Thoracic aorta (tissue), 2 donors: Measurements from ENCODE around the gene ADGRG1. TPM values are rescaled to one million over a fixed set of nuclear protein-coding genes. Genes with fewer than 3 reads are reported as not detected.

Experiments used
- ATAC-seq: fragments of 150-250 bp; one replicate; pipeline ENCODE4 v1.8.0; 2017; ENCODE audit warnings: low read depth; ENCODE audit not compliant: insufficient number of reproducible peaks, low FRiP score
- DNase-seq: peaks from one replicate; pipeline ENCODE4 v3.0.0-alpha.2; 2020; ENCODE audit warnings: low spot score
- H3K27ac ChIP-seq, 2 donors: fragments of 200-600 bp; sonication (generic); 1 replicate in 1 of 2; 2 replicates in 1 of 2; pipeline ENCODE4 v1.5.1; 2016; ENCODE audit warnings: mild to moderate bottlenecking in 2 of 2, moderate library complexity in 2 of 2
- H3K27me3 ChIP-seq: fragments of 200-600 bp; sonication (generic); replicated peaks from 2 replicates; pipeline ENCODE4 v1.6.0; 2016; ENCODE audit warnings: mild to moderate bottlenecking; ENCODE audit not compliant: insufficient read depth
- H3K36me3 ChIP-seq: fragments of 200-600 bp; sonication (generic); one replicate; pipeline ENCODE4 v1.5.1; 2016
- H3K4me1 ChIP-seq, 2 donors: fragments of 200-600 bp; sonication (generic); 1 replicate in 1 of 2; 2 replicates in 1 of 2; pipeline versions ENCODE4 v1.5.1 to v1.6.0; 2016; ENCODE audit warnings: low read depth in 2 of 2, mild to moderate bottlenecking in 1 of 2; ENCODE audit not compliant: control insufficient read depth in 1 of 2
- H3K4me3 ChIP-seq: fragments of 200-600 bp; sonication (generic); 2 replicates; pipeline ENCODE4 v1.5.1; 2016; ENCODE audit warnings: mild to moderate bottlenecking
- H3K9me3 ChIP-seq: fragments of 200-600 bp; sonication (generic); 2 replicates; pipeline ENCODE4 v1.5.1; 2016
- total RNA-seq, 2 donors: library from RNA; depleted of rRNA; stranded (reverse); fragments of >200 nt; gene quantifications; one replicate each; pipeline versions ENCODE4 v1.1.0 to v1.2.3, GENCODE V29; 2016
- TF ChIP-seq, protein P1 (sequence below): fragments of 200-600 bp; sonication (generic); IDR thresholded peaks from one replicate; pipeline ENCODE4 v1.5.1; 2019; ENCODE audit warnings: antibody characterized with exemption

The ADGRG1 gene
- total RNA-seq, 2 donors from 2014 or later, result 5.4 to 79.1 TPM

DNA sequence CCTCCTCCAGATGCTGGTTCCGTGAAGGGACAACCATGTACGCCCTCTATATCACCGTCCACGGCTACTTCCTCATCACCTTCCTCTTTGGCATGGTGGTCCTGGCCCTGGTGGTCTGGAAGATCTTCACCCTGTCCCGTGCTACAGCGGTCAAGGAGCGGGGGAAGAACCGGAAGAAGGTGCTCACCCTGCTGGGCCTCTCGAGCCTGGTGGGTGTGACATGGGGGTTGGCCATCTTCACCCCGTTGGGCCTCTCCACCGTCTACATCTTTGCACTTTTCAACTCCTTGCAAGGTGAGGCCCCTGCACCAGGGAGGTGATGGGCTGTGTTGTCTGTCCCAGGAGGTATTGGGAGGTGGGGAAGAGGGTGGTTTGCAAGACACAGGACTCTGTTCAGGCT lies 57.2 kb downstream of the ADGRG1 start:
- H3K4me3 ChIP-seq, result no peak overlapping the region
- no peak for DNase-seq
- TF ChIP-seq, protein P1, sequence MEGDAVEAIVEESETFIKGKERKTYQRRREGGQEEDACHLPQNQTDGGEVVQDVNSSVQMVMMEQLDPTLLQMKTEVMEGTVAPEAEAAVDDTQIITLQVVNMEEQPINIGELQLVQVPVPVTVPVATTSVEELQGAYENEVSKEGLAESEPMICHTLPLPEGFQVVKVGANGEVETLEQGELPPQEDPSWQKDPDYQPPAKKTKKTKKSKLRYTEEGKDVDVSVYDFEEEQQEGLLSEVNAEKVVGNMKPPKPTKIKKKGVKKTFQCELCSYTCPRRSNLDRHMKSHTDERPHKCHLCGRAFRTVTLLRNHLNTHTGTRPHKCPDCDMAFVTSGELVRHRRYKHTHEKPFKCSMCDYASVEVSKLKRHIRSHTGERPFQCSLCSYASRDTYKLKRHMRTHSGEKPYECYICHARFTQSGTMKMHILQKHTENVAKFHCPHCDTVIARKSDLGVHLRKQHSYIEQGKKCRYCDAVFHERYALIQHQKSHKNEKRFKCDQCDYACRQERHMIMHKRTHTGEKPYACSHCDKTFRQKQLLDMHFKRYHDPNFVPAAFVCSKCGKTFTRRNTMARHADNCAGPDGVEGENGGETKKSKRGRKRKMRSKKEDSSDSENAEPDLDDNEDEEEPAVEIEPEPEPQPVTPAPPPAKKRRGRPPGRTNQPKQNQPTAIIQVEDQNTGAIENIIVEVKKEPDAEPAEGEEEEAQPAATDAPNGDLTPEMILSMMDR, result no peak
- no peaks in the 10 kb centered on the region for H3K4me1 ChIP-seq
- H3K9me3 ChIP-seq, result no peaks in the 10 kb centered on the region
- no peaks in the 10 kb centered on the region for H3K27me3 ChIP-seq
- no peak for ATAC-seq
- no peaks in the 10 kb centered on the region for H3K36me3 ChIP-seq
- H3K27ac ChIP-seq, result no peak overlapping the region

- no peaks in the 10 kb centered on the region for H3K4me1 ChIP-seq
- TF ChIP-seq, protein P1, result no peak
- ATAC-seq, result no peak
- no peaks in the 10 kb centered on the region for H3K9me3 ChIP-seq
- H3K27me3 ChIP-seq, result no peaks in the 10 kb centered on the region
- no peak overlapping the region for H3K27ac ChIP-seq
- H3K36me3 ChIP-seq, result no peaks in the 10 kb centered on the region
- DNase-seq, result no peak
- no peak overlapping the region for H3K4me3 ChIP-seq
Measured at GRCh38 chr16:57686577-57686976, 58.1 kb downstream of the ADGRG1 start.

GRCh38 chr16:57687363-57687929 lies 59.0 kb downstream of the ADGRG1 start:
- Histone ChIP-seq H3K36me3 (no peaks in the 10 kb centered on the region), H3K4me3 (no peak overlapping the region), H3K27ac (no peak overlapping the region), H3K4me1 (no peaks in the 10 kb centered on the region), H3K9me3 (no peaks in the 10 kb centered on the region), H3K27me3 (no peaks in the 10 kb centered on the region)
- no peak for ATAC-seq
- DNase-seq, result no peak
- TF ChIP-seq, protein P1, result no peak

DNA sequence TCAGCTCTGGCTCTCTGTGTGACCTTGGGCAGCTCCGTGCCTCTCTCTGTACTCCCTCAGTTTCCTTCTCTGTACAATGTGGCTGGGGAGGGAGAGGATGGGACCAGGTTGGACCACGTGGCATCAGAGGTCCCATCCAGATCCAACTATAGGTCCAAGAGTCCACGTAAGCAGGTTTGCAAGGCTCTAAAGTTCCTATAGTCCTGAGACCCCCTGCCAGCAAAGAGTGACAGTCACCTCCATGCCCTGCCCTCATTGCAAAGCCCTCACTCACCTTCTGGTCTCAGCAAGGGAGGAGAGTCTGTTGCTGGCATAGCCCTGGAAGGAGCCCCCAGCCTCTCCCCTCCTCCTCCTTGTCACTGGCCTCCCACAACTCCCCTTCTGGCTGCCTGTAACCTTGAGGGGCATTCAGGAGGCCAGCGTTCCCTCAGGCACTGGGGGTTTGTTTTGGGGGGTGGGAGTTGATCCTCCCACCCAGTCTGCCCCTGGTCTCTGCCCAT lies 60.1 kb downstream of the ADGRG1 start:
- no peaks in the 10 kb centered on the region for H3K27me3 ChIP-seq
- H3K9me3 ChIP-seq, result no peaks in the 10 kb centered on the region
- no peak for ATAC-seq
- H3K36me3 ChIP-seq, result no peaks in the 10 kb centered on the region
- H3K4me1 ChIP-seq, result no peaks in the 10 kb centered on the region
- no peak for DNase-seq
- no peak overlapping the region for H3K27ac ChIP-seq
- TF ChIP-seq, protein P1, result no peak
- H3K4me3 ChIP-seq, result no peak overlapping the region

GRCh38 chr16:57688987-57689761 lies 60.7 kb downstream of the ADGRG1 start:
- H3K27ac ChIP-seq, result no peak overlapping the region
- ATAC-seq (no peak), DNase-seq (no peak)
- H3K4me3 ChIP-seq, result no peak overlapping the region
- TF ChIP-seq, protein P1, result no peak
- no peaks in the 10 kb centered on the region for H3K9me3 ChIP-seq
- no peaks in the 10 kb centered on the region for H3K4me1 ChIP-seq
- no peaks in the 10 kb centered on the region for H3K36me3 ChIP-seq
- H3K27me3 ChIP-seq, result no peaks in the 10 kb centered on the region
